ENCODE results near the gene PTGIR. TPM values are rescaled to one million over a fixed set of nuclear protein-coding genes. Genes with fewer than 3 reads are reported as not detected.

PTGIR gene
- total and polyA plus RNA-seq, 8 donors, result 9.2 to 14.1 (median 11.8) TPM

- no peak for TF ChIP-seq CTCF (IDR thresholded peaks at IDR 0.05)
- DNase-seq, result no peak
- no peak overlapping the region for H3K4me3 ChIP-seq
- no peaks in the 10 kb centered on the region for H3K27me3 ChIP-seq
- H3K27ac ChIP-seq, result no peak overlapping the region
- H3K36me3 ChIP-seq, result no peaks in the 10 kb centered on the region
- H3K4me1 ChIP-seq, result peaks cover 0 to 5% of the 10 kb centered on the region in 2 donors
- intact Hi-C loops (cut with DNase I), result no loop called here
- no peak for ATAC-seq
- no peaks in the 10 kb centered on the region for H3K9me3 ChIP-seq
These were observed 51.0 kb downstream of the PTGIR start for GRCh38 chr19:46573679-46574498.

GRCh38 chr19:46571495-46571894 lies 53.4 kb downstream of the PTGIR start:
- Histone ChIP-seq H3K27me3 (no peaks in the 10 kb centered on the region), H3K4me1 (no peaks in the 10 kb centered on the region), H3K9me3 (no peaks in the 10 kb centered on the region), H3K36me3 (no peaks in the 10 kb centered on the region), H3K27ac (no peak overlapping the region), H3K4me3 (no peak overlapping the region)
- ATAC-seq (no peak), DNase-seq (no peak)
- intact Hi-C loops (cut with DNase I), result no loop called here
- TF ChIP-seq CTCF (IDR thresholded peaks at IDR 0.05), result no peak

Other genes starting within 250 kb of the PTGIR start
- gene CCDC8, start 211.5 kb downstream of the PTGIR start, total RNA-seq, result 10 to 100 TPM; 11.8 to 15.5 TPM
- 10 to 100 TPM; 41.1 to 59.7 (median 51.6) TPM for gene CCDC8, start 211.5 kb downstream of the PTGIR start, polyA plus RNA-seq (ENCODE audit: insufficient read length in 6 of 6)
- under 1 TPM; 0.09 to 0.16 TPM for gene PNMA8C, start 196.2 kb downstream of the PTGIR start, total RNA-seq
- gene PNMA8C, start 196.2 kb downstream of the PTGIR start, polyA plus RNA-seq (ENCODE audit: insufficient read length in 6 of 6), result 1 to 10 TPM in 1 of 6 donors, under 1 TPM in 5; 0.24 to 1.5 (median 0.54) TPM
- gene PNMA8A, start 153.5 kb downstream of the PTGIR start, total RNA-seq, result 1 to 10 TPM; 1.5 to 3.8 TPM
- gene PNMA8A, start 153.5 kb downstream of the PTGIR start, polyA plus RNA-seq (ENCODE audit: insufficient read length in 6 of 6), result 10 to 100 TPM; 12.7 to 17.2 (median 14.2) TPM
- 1 to 10 TPM; 1.4 to 2.1 TPM for gene PNMA8B, start 129.2 kb downstream of the PTGIR start, total RNA-seq
- gene PNMA8B, start 129.2 kb downstream of the PTGIR start, polyA plus RNA-seq (ENCODE audit: insufficient read length in 6 of 6), result 1 to 10 TPM; 3.5 to 5.2 (median 4.4) TPM
- gene CALM3, start 23.8 kb downstream of the PTGIR start, total RNA-seq, result 100 to 1,000 TPM; 178 to 225 TPM
- gene CALM3, start 23.8 kb downstream of the PTGIR start, polyA plus RNA-seq (ENCODE audit: insufficient read length in 6 of 6), result 100 to 1,000 TPM; 337 to 478 (median 359) TPM
- gene GNG8, start 11.1 kb upstream of the PTGIR start, total RNA-seq, result not detected
- 10 to 100 TPM in 2 of 6 donors, 1 to 10 TPM in 4; 5.8 to 16.0 (median 8.9) TPM for gene GNG8, start 11.1 kb upstream of the PTGIR start, polyA plus RNA-seq (ENCODE audit: insufficient read length in 6 of 6)
- 10 to 100 TPM in 1 of 2 donors, 1 to 10 TPM in 1; 6.6 to 15.0 TPM for gene DACT3, start 36.1 kb upstream of the PTGIR start, total RNA-seq
- gene DACT3, start 36.1 kb upstream of the PTGIR start, polyA plus RNA-seq (ENCODE audit: insufficient read length in 6 of 6), result 10 to 100 TPM; 37.6 to 53.4 (median 45.4) TPM
- 10 to 100 TPM; 37.8 to 48.5 TPM for gene PRKD2, start 92.0 kb upstream of the PTGIR start, total RNA-seq
- 10 to 100 TPM; 51.3 to 61.4 (median 55.7) TPM for gene PRKD2, start 92.0 kb upstream of the PTGIR start, polyA plus RNA-seq (ENCODE audit: insufficient read length in 6 of 6)
- gene FKRP, start 121.0 kb upstream of the PTGIR start, total RNA-seq, result 10 to 100 TPM; 18.8 to 20.9 TPM
- gene FKRP, start 121.0 kb upstream of the PTGIR start, polyA plus RNA-seq (ENCODE audit: insufficient read length in 6 of 6), result 10 to 100 TPM; 19.8 to 29.6 (median 25.4) TPM
- 10 to 100 TPM; 54.2 to 73.4 TPM for gene STRN4, start 121.4 kb upstream of the PTGIR start, total RNA-seq
- gene STRN4, start 121.4 kb upstream of the PTGIR start, polyA plus RNA-seq (ENCODE audit: insufficient read length in 6 of 6), result 10 to 100 TPM; 70.5 to 97.9 (median 81.3) TPM
- 100 to 1,000 TPM in 1 of 2 donors, 10 to 100 TPM in 1; 79.9 to 172 TPM for gene SLC1A5, start 163.5 kb upstream of the PTGIR start, total RNA-seq
- 10 to 100 TPM; 67.2 to 92.5 (median 81.5) TPM for gene SLC1A5, start 163.5 kb upstream of the PTGIR start, polyA plus RNA-seq (ENCODE audit: insufficient read length in 6 of 6)
- 100 to 1,000 TPM; 152 to 163 TPM for gene AP2S1, start 225.8 kb upstream of the PTGIR start, total RNA-seq
- 100 to 1,000 TPM in 4 of 6 donors, 10 to 100 TPM in 2; 92.3 to 116 (median 106) TPM for gene AP2S1, start 225.8 kb upstream of the PTGIR start, polyA plus RNA-seq (ENCODE audit: insufficient read length in 6 of 6)
- 10 to 100 TPM; 52.6 to 53.4 TPM for gene ARHGAP35, start 235.9 kb upstream of the PTGIR start, total RNA-seq
- 10 to 100 TPM; 35.2 to 54.6 (median 47.5) TPM for gene ARHGAP35, start 235.9 kb upstream of the PTGIR start, polyA plus RNA-seq (ENCODE audit: insufficient read length in 6 of 6)

Data from left lung (tissue), 10 donors.